GM23248 (cell line): Measurements from ENCODE around the gene KLKB1. TPM values are rescaled to one million over a fixed set of nuclear protein-coding genes. Genes with fewer than 3 reads are reported as not detected.
"Not testable (repeated sequence)": the region's sequence is repeated elsewhere in the genome, so short reads cannot be mapped to it uniquely, and the experiment has no call there.

ENCODE experiments used
- DNase-seq: peaks from one replicate; pipeline ENCODE4 v3.0.0-alpha.2; 2015
- H2AFZ ChIP-seq: fragments of 200-600 bp; sonication (generic); 2 replicates; pipeline ENCODE4 v1.6.1; 2016; ENCODE audit warnings: antibody characterized with exemption
- H3F3A ChIP-seq: fragments of 200-600 bp; sonication (generic); 2 replicates; pipeline ENCODE4 v1.6.1; 2016; ENCODE audit warnings: mild to moderate bottlenecking, antibody characterized with exemption, mixed run types; ENCODE audit not compliant: insufficient read depth
- H3K27ac ChIP-seq: fragments of 200-600 bp; sonication (generic); 2 replicates; pipeline ENCODE4 v1.5.1; 2016; ENCODE audit warnings: mild to moderate bottlenecking
- H3K27me3 ChIP-seq: fragments of 200-600 bp; sonication (generic); replicated peaks from 2 replicates; pipeline ENCODE4 v1.6.1; 2016; ENCODE audit warnings: mild to moderate bottlenecking; ENCODE audit not compliant: insufficient read depth
- H3K36me3 ChIP-seq: fragments of 200-600 bp; sonication (generic); 2 replicates; pipeline ENCODE4 v1.6.1; 2016; ENCODE audit warnings: low read depth, mild to moderate bottlenecking
- H3K4me1 ChIP-seq: fragments of 200-600 bp; sonication (generic); 2 replicates; pipeline ENCODE4 v1.6.1; 2016; ENCODE audit warnings: mild to moderate bottlenecking; ENCODE audit not compliant: insufficient read depth
- H3K4me2 ChIP-seq: fragments of 200-600 bp; sonication (generic); one replicate; pipeline ENCODE4 v1.6.1; 2016; ENCODE audit warnings: mild to moderate bottlenecking; ENCODE audit not compliant: unreplicated experiment
- H3K4me3 ChIP-seq: fragments of 200-600 bp; sonication (generic); 2 replicates; pipeline ENCODE4 v1.5.1; 2016; ENCODE audit warnings: mild to moderate bottlenecking
- H3K79me2 ChIP-seq: fragments of 200-600 bp; sonication (generic); 2 replicates; pipeline ENCODE4 v1.6.1; 2016; ENCODE audit warnings: mild to moderate bottlenecking; ENCODE audit not compliant: insufficient read depth
- H3K9ac ChIP-seq: fragments of 200-600 bp; sonication (generic); 2 replicates; pipeline ENCODE4 v1.6.1; 2016; ENCODE audit warnings: mild to moderate bottlenecking
- H3K9me2 ChIP-seq: fragments of 200-600 bp; sonication (generic); 2 replicates; pipeline ENCODE4 v1.6.1; 2016; ENCODE audit warnings: mixed run types, mild to moderate bottlenecking, moderate library complexity; ENCODE audit not compliant: insufficient read depth
- H3K9me3 ChIP-seq: fragments of 200-600 bp; sonication (generic); one replicate; pipeline ENCODE4 v1.6.1; 2017; ENCODE audit warnings: low read depth
- H4K20me1 ChIP-seq: fragments of 200-600 bp; sonication (generic); 2 replicates; pipeline ENCODE4 v1.6.0; 2016; ENCODE audit not compliant: insufficient read depth
- EZH2 ChIP-seq: fragments of 200-600 bp; sonication (generic); IDR thresholded peaks from 2 replicates; pipeline ENCODE4 v1.6.1; 2018; ENCODE audit warnings: antibody characterized with exemption, mild to moderate bottlenecking; ENCODE audit not compliant: insufficient read depth, poor library complexity, severe bottlenecking
- EZH2phosphoT487 ChIP-seq: fragments of 200-600 bp; sonication (generic); IDR thresholded peaks from 2 replicates; pipeline ENCODE4 v1.6.1; 2018; ENCODE audit warnings: antibody characterized with exemption, moderate library complexity, mild to moderate bottlenecking, low read depth; ENCODE audit not compliant: insufficient read depth
- WGBS, 2 experiments: methylation state at CpG; one replicate each; pipeline ENCODE4 v1.1.6; 2015 to 2017; ENCODE audit warnings: low lambda C conversion rate in 2 of 2, low coverage in 1 of 2; ENCODE audit errors: missing lambda C conversion rate in 2 of 2; 5-methylcytosine and 5-hydroxymethylcytosine counted together
- in situ Hi-C: fragments of 300-500 bp; cut with MboI; formaldehyde crosslinking; loops from 2 replicates; pipeline ENCODE4 v1.15.0; 2020
- polyA plus RNA-seq: library from polyadenylated mRNA; unstranded; fragments of >200 nt; fragmentation: Nextera tagmentation; extraction: Ambion mirVana; gene quantifications from 2 replicates; pipeline ENCODE4 v1.2.1, GENCODE V29; 2016
- total RNA-seq: library from RNA; depleted of rRNA; stranded (reverse); fragments of >200 nt; shearing (Covaris generic); gene quantifications from 2 replicates; pipeline ENCODE4 v1.2.3, GENCODE V29; 2014

The KLKB1 gene
- total and polyA plus RNA-seq, 2 experiments from 2014 or later, result not detected

DNA sequence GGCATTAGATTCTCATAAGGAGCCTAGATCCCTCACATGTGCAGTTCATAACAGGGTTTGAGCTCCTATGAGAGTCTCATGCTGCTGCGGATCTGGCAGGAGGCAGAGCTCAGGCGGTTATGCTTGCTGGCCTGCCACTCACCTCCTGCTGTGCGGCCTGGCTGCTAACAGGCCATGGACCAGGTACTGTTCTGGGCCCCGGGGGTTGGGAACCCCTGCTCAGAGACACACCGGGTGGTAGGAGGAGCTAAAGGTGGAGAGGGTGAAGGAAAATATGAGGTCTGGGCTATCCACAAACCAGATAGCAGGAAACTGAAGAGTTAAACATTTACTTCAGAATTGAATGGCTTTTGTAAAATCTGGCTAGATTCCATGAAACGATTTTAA is 32.8 kb downstream of the KLKB1 start:
- Histone ChIP-seq H3K9me2 (no peaks in the 10 kb centered on the region), H3K79me2 (no peaks in the 10 kb centered on the region), H3K9me3 (no peaks in the 10 kb centered on the region), H4K20me1 (no peaks in the 10 kb centered on the region), H3K27ac (no peak overlapping the region), H3K4me2 (no peak overlapping the region), H3K36me3 (no peaks in the 10 kb centered on the region), H3F3A (no peaks in the 10 kb centered on the region), H3K4me1 (no peaks in the 10 kb centered on the region), H3K27me3 (no peaks in the 10 kb centered on the region), H3K9ac (no peak overlapping the region), H3K4me3 (no peak overlapping the region), H2AFZ (no peak overlapping the region)
- TF ChIP-seq EZH2 (no peak), EZH2phosphoT487 (no peak)
- DNase-seq, result no peak
- 28 to 44% methylated on average over 6 of the region's 6 CpGs for WGBS, 2 experiments
- in situ Hi-C loops, result no loop called here

DNA sequence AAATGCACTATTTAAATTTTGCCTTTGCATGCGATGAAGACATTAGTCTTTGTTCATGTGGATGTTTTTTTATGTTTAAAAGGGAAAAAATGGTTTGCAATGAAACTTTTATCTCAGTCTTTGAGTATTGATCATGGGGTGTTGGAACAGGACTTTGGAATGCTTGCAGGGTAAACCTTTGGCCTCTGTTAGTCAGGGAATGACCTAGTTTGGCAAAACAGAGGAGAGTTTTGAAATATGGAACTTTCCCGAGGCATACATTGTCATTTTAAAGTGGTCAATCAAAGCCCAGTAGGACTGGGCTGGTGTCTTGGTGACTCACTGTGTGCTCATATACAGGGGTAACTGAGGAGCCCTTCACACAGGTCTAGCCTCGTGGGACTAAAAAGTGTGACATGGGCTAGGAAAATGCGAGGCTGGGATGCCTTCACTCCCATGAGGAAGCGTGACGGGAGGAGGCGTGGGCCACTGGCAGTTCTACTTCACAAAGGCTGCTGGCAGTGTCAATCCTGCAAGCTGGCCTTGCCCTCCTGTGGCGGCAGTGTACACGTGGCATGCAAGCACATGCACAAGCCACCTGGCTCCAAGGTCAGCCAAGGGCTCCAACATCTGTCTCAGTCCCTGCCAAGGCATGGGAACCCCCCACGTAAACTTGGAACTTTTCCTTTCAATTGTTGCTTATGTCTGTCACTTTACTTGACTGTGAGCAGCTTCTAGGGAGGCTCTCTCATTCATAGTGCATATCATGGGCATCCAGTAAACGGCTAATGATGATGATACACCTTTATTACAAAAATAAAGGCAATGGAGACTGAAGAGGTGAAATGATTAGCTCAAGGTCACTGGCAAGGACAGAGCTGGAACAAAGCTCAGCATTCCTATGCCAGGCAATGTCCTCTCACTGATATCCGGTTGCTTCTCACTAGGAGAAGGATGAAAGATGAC is 33.5 kb downstream of the KLKB1 start:
- H3K4me2 ChIP-seq, result no peak overlapping the region
- H3K9me3 ChIP-seq, result no peaks in the 10 kb centered on the region
- TF ChIP-seq EZH2phosphoT487, result no peak
- no peak for TF ChIP-seq EZH2
- H3F3A ChIP-seq, result no peaks in the 10 kb centered on the region
- no peaks in the 10 kb centered on the region for H3K27me3 ChIP-seq
- WGBS, 2 experiments, result 52 to 56% methylated on average over 12 of the region's 12 CpGs
- in situ Hi-C loops, result no loop called here
- H3K4me3 ChIP-seq, result no peak overlapping the region
- no peak for DNase-seq
- H2AFZ ChIP-seq, result no peak overlapping the region
- no peak overlapping the region for H3K27ac ChIP-seq
- no peaks in the 10 kb centered on the region for H3K4me1 ChIP-seq
- H3K9me2 ChIP-seq, result no peaks in the 10 kb centered on the region
- no peaks in the 10 kb centered on the region for H3K36me3 ChIP-seq
- H4K20me1 ChIP-seq, result no peaks in the 10 kb centered on the region
- H3K79me2 ChIP-seq, result no peaks in the 10 kb centered on the region
- H3K9ac ChIP-seq, result no peak overlapping the region

DNA sequence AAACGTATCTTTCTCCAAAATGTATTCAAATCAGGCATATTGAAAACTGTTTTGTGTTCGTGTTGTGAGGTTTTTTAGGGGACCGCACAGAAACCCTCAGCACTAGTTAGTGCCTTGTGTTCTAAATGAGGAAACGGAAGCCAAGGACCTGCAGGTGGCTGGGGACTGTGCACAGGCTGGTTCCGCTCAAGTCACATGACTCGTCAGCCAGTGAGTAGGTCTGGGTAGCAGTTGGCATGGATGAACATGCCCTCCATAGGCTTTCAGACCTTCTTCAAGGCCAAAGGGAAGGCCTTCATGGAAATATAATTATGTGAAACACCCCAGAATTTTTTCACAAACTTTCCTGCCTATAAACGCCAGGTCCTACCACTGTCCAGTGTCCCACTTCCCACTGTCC is 37.4 kb downstream of the KLKB1 start:
- TF ChIP-seq EZH2phosphoT487 (no peak), EZH2 (no peak)
- H3K9me2 ChIP-seq, result no peaks in the 10 kb centered on the region

DNA sequence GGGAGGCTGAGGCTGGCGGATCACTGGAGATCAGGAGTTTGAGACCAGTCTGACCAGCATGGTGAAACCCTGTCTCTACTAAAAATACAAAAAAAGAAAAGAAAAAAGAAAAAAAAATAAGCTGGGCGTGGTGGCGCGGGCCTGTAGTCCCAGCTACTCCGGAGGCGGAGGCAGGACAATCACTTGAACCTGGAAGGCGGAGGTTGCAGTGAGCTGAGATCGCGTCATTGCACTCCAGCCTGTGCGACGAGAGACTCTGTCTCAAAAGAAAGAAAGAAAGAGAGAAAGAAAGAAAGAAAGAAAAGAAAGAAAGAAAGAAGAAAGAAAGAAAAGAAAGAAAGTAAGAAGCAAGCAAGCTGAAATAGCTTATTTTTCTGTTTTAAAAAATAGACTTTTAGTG is 37.9 kb downstream of the KLKB1 start:
- H3K79me2 ChIP-seq, in situ Hi-C loops: not testable (repeated sequence)

More for the DNA sequence above, 37.4 kb downstream of the KLKB1 start:
- H2AFZ ChIP-seq, result no peak overlapping the region
- no peaks in the 10 kb centered on the region for H3K9me3 ChIP-seq
- in situ Hi-C loops, result no loop called here
- H3K4me2 ChIP-seq, result no peak overlapping the region
- no peak overlapping the region for H3K27ac ChIP-seq
- no peak for DNase-seq
- WGBS, 2 experiments, result 45 to 48% methylated on average over 7 of the region's 7 CpGs
- no peaks in the 10 kb centered on the region for H3K27me3 ChIP-seq
- no peaks in the 10 kb centered on the region for H3K79me2 ChIP-seq
- H3K36me3 ChIP-seq, result no peaks in the 10 kb centered on the region
- no peaks in the 10 kb centered on the region for H3K4me1 ChIP-seq
- no peaks in the 10 kb centered on the region for H3F3A ChIP-seq
- no peak overlapping the region for H3K4me3 ChIP-seq
- H3K9ac ChIP-seq, result no peak overlapping the region
- H4K20me1 ChIP-seq, result no peaks in the 10 kb centered on the region

More for the DNA sequence above, 37.9 kb downstream of the KLKB1 start:
- 77 to 82% methylated on average over 11 of the region's 11 CpGs for WGBS, 2 experiments
- not testable (repeated sequence) for H2AFZ ChIP-seq, H3K4me1 ChIP-seq, H4K20me1 ChIP-seq, H3K9me2 ChIP-seq, H3K9ac ChIP-seq, H3K36me3 ChIP-seq, H3K27ac ChIP-seq, H3F3A ChIP-seq, DNase-seq, H3K4me3 ChIP-seq, H3K9me3 ChIP-seq, H3K27me3 ChIP-seq, H3K4me2 ChIP-seq
